GM12878 (cell line): ENCODE results near the gene BNIP3. TPM values are rescaled to one million over a fixed set of nuclear protein-coding genes. Genes with fewer than 3 reads are reported as not detected.

Experiments used
- ATAC-seq: fragments of 200-7000 bp; cut with Tn5 transposase; 3 replicates; pipeline ENCODE4 v1.9.1; 2020; ENCODE audit warnings: mild to moderate bottlenecking, moderate library complexity
- BruUV-seq: library from RNA; stranded (reverse); fragments of 400-500 nt; replicated peaks from 2 replicates; lab custom pipeline; 2021; lab: Mats Ljungman, UMichigan
- CTCF ChIA-PET: fragments of 300-600 bp; sonication (Branson Sonifier 250); formaldehyde crosslinking; extraction: SDS; loops from one replicate; lab custom pipeline; 2021; ENCODE audit warnings: inconsistent platforms; lab: Yijun Ruan, JAX
- POLR2A ChIA-PET: fragments of 350-600 bp; formaldehyde crosslinking; extraction: SDS; loops from one replicate; lab custom pipeline; 2021; ENCODE audit warnings: inconsistent platforms; lab: Charles Lee
- RAD21 ChIA-PET: fragments of 300-600 bp; sonication (Branson Sonifier 250); formaldehyde crosslinking; loops from one replicate; lab custom pipeline; 2023; ENCODE audit warnings: antibody characterized with exemption; ENCODE audit not compliant: unreplicated experiment; lab: Charles Lee
- SMC1A ChIA-PET: fragments of 300-600 bp; sonication (Branson Sonifier 250); formaldehyde crosslinking; loops from one replicate; lab custom pipeline; 2023; ENCODE audit not compliant: unreplicated experiment, uncharacterized antibody; lab: Charles Lee
- DNase-seq: peaks from one replicate; pipeline ENCODE4 v3.0.0-alpha.2; 2011; ENCODE audit warnings: low read depth, low spot score
- FAIRE-seq: peaks from 3 replicates; lab custom pipeline; 2011; peaks lifted over from hg19 to GRCh38; lab: Jason Lieb, UNC
- H2AFZ ChIP-seq: 2 replicates; pipeline ENCODE4 v1.6.0; 2011; ENCODE audit warnings: low read depth, low read length, control low read depth; ENCODE audit not compliant: control insufficient read depth
- H3K27ac ChIP-seq: 2 replicates; pipeline ENCODE4 v1.5.1; 2011; ENCODE audit warnings: control low read depth; ENCODE audit not compliant: control insufficient read depth, insufficient read depth
- H3K27me3 ChIP-seq, 2 experiments: replicated peaks in 1 of 2; 2 replicates each; pipeline versions ENCODE4 v1.6.0 to v1.6.1; 2011; ENCODE audit warnings: low read length in 1 of 2; ENCODE audit not compliant: control insufficient read depth in 2 of 2, insufficient read depth in 2 of 2
- H3K36me3 ChIP-seq, 2 experiments: 2 replicates each; pipeline ENCODE4 v1.5.1; 2011; ENCODE audit warnings: low read length in 1 of 2; ENCODE audit not compliant: control insufficient read depth in 2 of 2, insufficient read depth in 2 of 2
- H3K4me1 ChIP-seq: 2 replicates; pipeline ENCODE4 v1.6.1; 2011; ENCODE audit warnings: mild to moderate bottlenecking, low read length, moderate library complexity, mixed read lengths; ENCODE audit not compliant: control insufficient read depth, insufficient read depth
- H3K4me2 ChIP-seq: 2 replicates; pipeline ENCODE4 v1.6.0; 2011; ENCODE audit warnings: control low read depth; ENCODE audit not compliant: control insufficient read depth, insufficient read depth
- H3K4me3 ChIP-seq: fragments of 200-600 bp; sonication (generic); 2 replicates; pipeline ENCODE4 v1.5.1; 2016
- H3K79me2 ChIP-seq: 2 replicates; pipeline ENCODE4 v1.6.0; 2011; ENCODE audit warnings: low read length; ENCODE audit not compliant: control insufficient read depth, insufficient read depth
- H3K9ac ChIP-seq: 2 replicates; pipeline ENCODE4 v1.8.0; 2011; ENCODE audit warnings: low read length, control low read depth, mixed read lengths; ENCODE audit not compliant: control insufficient read depth, insufficient read depth
- H3K9me3 ChIP-seq: replicated peaks from 3 replicates; pipeline ENCODE4 v1.5.1; 2011; ENCODE audit warnings: mild to moderate bottlenecking, low read length; ENCODE audit not compliant: control insufficient read depth, insufficient read depth
- H4K20me1 ChIP-seq: 2 replicates; pipeline ENCODE4 v1.6.0; 2011; ENCODE audit not compliant: control insufficient read depth, insufficient read depth
- BRCA1 ChIP-seq: IDR thresholded peaks from 2 replicates; pipeline ENCODE4 v1.6.1; 2011; ENCODE audit warnings: low read depth, low read length, improper control_type of control experiment
- CBX5 ChIP-seq: sonication (generic); IDR thresholded peaks from 2 replicates; pipeline ENCODE4 v1.6.1; 2016; ENCODE audit warnings: low read depth, moderate library complexity, mild to moderate bottlenecking, inconsistent platforms
- EGR1 ChIP-seq, 2 experiments: IDR thresholded peaks; 1 replicate in 1 of 2; 2 replicates in 1 of 2; pipeline ENCODE4 v1.6.1; 2011 to 2012; ENCODE audit warnings: low read depth in 2 of 2, low read length in 2 of 2, borderline replicate concordance in 1 of 2, mild to moderate bottlenecking in 1 of 2, moderate library complexity in 1 of 2
- JUND ChIP-seq: IDR thresholded peaks from 2 replicates; pipeline ENCODE4 v1.6.1; 2012; ENCODE audit warnings: low read depth, mild to moderate bottlenecking, low read length, improper control_type of control experiment, moderate library complexity
- MEF2B ChIP-seq: fragments of 450-650 bp; IDR thresholded peaks from 2 replicates; pipeline ENCODE4 v1.6.1; 2018; ENCODE audit warnings: mild to moderate bottlenecking, moderate library complexity; ENCODE audit not compliant: partially characterized antibody, poor library complexity, severe bottlenecking
- RAD21 ChIP-seq: IDR thresholded peaks from 2 replicates; pipeline ENCODE4 v1.6.1; 2011; ENCODE audit warnings: mild to moderate bottlenecking, low read depth, low read length, moderate library complexity; ENCODE audit not compliant: insufficient read depth
- RELB ChIP-seq: fragments of 450-650 bp; IDR thresholded peaks from 2 replicates; pipeline ENCODE4 v1.6.1; 2017; ENCODE audit warnings: low read depth, mild to moderate bottlenecking, moderate library complexity
- SMAD1 ChIP-seq: fragments of 450-650 bp; IDR thresholded peaks from 2 replicates; pipeline ENCODE4 v1.6.1; 2018; ENCODE audit warnings: mild to moderate bottlenecking, low read depth; ENCODE audit not compliant: partially characterized antibody
- WGBS: methylation state at CpG from one replicate; pipeline ENCODE4 v1.1.6; 2016; ENCODE audit warnings: low lambda C conversion rate; ENCODE audit not compliant: insufficient replicate concordance, insufficient coverage; ENCODE audit errors: missing lambda C conversion rate; 5-methylcytosine and 5-hydroxymethylcytosine counted together
- in situ Hi-C: fragments of 300-500 bp; cut with MboI; formaldehyde crosslinking; loops from 9 replicates; pipeline ENCODE4 v1.14.3; 2018; ENCODE audit warnings: mixed read lengths
- intact Hi-C: fragments of 100-400 bp; cut with micrococcal nuclease; formaldehyde crosslinking; loops from one replicate; pipeline ENCODE4 v1.14.2; 2022; ENCODE audit not compliant: unreplicated experiment
- polyA plus RNA-seq, 11 experiments: library from polyadenylated mRNA; depleted of rRNA in 4 of 11; unstranded in 6 of 11; stranded (reverse) in 5 of 11; fragments of >200 nt; fragmentation: Nextera tagmentation in 4 of 11; fragmentation: Illumina TruSeq in 1 of 11; extraction: Ambion mirVana in 4 of 11; extraction: Trizol in 1 of 11; gene quantifications; 1 replicate in 1 of 11; 2 replicates in 10 of 11; pipeline versions ENCODE4 v1.2.1 to v1.2.3, GENCODE V29; 2011 to 2016; ENCODE audit warnings: inconsistent platforms in 2 of 11, missing spikeins in 2 of 11, low read depth in 1 of 11
- total RNA-seq, 4 experiments: library from RNA; depleted of rRNA in 3 of 4; stranded (reverse); fragments of >200 nt in 3 of 4; fragmentation: Illumina TruSeq in 1 of 4; extraction: Trizol in 1 of 4; gene quantifications; 2 replicates each; pipeline versions ENCODE4 v1.2.1 to v1.2.3, GENCODE V29; 2013 to 2021
- TF ChIP-seq, protein P1 (sequence below): IDR thresholded peaks from 2 replicates; pipeline ENCODE4 v1.6.1; 2011; ENCODE audit warnings: borderline replicate concordance, low read depth, mild to moderate bottlenecking, moderate library complexity, mixed read lengths, low read length; ENCODE audit not compliant: insufficient read depth; ENCODE audit errors: extremely low read length

BNIP3 gene
- total and polyA plus RNA-seq, 10 of the 15 experiments (the other 5 are each of a cell fraction or from before 2014, with no cell fraction given), result 7.7 to 122 (median 29.9) TPM

GRCh38 chr10:131925011-131925649 lies 56.6 kb downstream of the BNIP3 start:
- H3K36me3 ChIP-seq, result peaks cover 2 to 5% of the 10 kb centered on the region in 2 experiments; a peak in 3 of 4 replicates
- H4K20me1 ChIP-seq, result peaks cover 4% of the 10 kb centered on the region; the same call in 1 of the 2 replicates
- no peak overlapping the region for H2AFZ ChIP-seq
- TF ChIP-seq CBX5 (0 out of 2 replicates have a peak, but pooled peaks have one; percentile 40), RELB (0 out of 2 replicates have a peak, but pooled peaks have one; percentile 19), BRCA1 (no peak)
- ChIA-PET RAD21 (no interaction called here), CTCF (interaction anchor here (1.1 kb wide), 1 partner anchor 12 kb away, joined by 3 read pairs; no protein-coding TSS in a partner anchor), POLR2A (interaction anchor here (1.4 kb wide), 1 partner anchor 14 kb away, joined by 3 read pairs; no protein-coding TSS in a partner anchor), SMC1A (no interaction called here)
- peaks cover 75% of the 10 kb centered on the region for H3K79me2 ChIP-seq
- no peak overlapping the region for H3K9ac ChIP-seq
- BruUV-seq, result no TSS peak
- peaks cover 28% of the 10 kb centered on the region for H3K4me1 ChIP-seq
- no peak overlapping the region for H3K27ac ChIP-seq
- H3K4me3 ChIP-seq, result no peak overlapping the region
- H3K9me3 ChIP-seq, result peaks cover 7% of the 10 kb centered on the region
- ATAC-seq (no peak), DNase-seq (no peak), FAIRE-seq (no peak)
- intact Hi-C loops (no loop called here), in situ Hi-C loops (no loop called here)
- no peak overlapping the region for H3K4me2 ChIP-seq
- no peaks in the 10 kb centered on the region for H3K27me3 ChIP-seq

DNA sequence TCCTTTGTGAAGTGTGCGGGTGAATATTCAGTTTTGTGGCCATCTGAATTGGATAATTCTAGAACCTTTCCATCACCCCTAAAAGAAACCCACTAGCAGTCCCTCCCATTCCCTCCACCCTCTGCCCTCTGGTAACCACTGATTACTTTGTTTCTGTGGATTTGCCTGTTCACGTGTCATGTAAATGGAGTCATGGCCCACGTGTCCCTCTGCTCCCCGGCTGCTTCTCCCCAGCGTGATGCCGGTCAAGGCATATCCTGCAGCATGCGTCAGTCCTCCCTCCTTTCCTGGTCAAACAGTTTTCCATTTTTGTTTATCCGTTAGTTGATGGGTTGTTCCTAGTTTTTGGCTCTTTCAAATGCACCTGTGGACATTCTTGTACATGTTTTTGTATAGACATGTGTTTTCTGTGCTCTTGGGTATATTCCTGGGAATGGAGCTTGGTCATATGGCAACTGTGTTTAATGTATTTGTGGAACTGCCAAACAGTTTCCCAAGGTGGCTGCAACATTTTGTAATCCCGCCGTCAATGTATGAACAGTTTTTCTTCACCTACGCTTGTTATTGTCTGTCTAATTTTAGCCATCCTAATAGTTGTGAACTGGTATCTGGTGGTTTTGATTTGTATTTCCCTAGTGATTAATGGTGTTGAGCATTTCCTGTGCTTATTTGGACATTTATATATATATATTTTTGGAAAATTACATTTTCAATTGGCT lies 58.5 kb downstream of the BNIP3 start:
- intact Hi-C loops, result no loop called here
- ATAC-seq (no peak), FAIRE-seq (no peak), DNase-seq (no peak)
- Histone ChIP-seq H3K36me3 (peaks cover 0 to 3% of the 10 kb centered on the region in 2 experiments; a peak in 1 of 4 replicates), H3K79me2 (peaks cover 61% of the 10 kb centered on the region), H3K27ac (no peak overlapping the region), H4K20me1 (peaks cover 4% of the 10 kb centered on the region; the same call in 1 of the 2 replicates), H3K4me1 (peaks cover 12% of the 10 kb centered on the region), H3K27me3 (no peaks in the 10 kb centered on the region), H3K4me3 (no peak overlapping the region), H3K9ac (no peak overlapping the region), H3K9me3 (peaks cover 7% of the 10 kb centered on the region), H3K4me2 (no peak overlapping the region), H2AFZ (no peak overlapping the region)
- WGBS, result 96% methylated on average over 11 of the region's 11 CpGs
- ChIA-PET RAD21 (no interaction called here), CTCF (no interaction called here), SMC1A (no interaction called here), POLR2A (no interaction called here)
- in situ Hi-C loops, result no loop called here
- no TSS peak for BruUV-seq
- no peak for TF ChIP-seq EGR1 (IDR thresholded peaks at IDR 0.05; ENCODE audit: borderline replicate concordance in 1 of 2, low read depth in 2 of 2, low read length in 2 of 2)
- no peak for TF ChIP-seq JUND
- TF ChIP-seq, protein P1, sequence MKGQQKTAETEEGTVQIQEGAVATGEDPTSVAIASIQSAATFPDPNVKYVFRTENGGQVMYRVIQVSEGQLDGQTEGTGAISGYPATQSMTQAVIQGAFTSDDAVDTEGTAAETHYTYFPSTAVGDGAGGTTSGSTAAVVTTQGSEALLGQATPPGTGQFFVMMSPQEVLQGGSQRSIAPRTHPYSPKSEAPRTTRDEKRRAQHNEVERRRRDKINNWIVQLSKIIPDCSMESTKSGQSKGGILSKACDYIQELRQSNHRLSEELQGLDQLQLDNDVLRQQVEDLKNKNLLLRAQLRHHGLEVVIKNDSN, result no peak
- TF ChIP-seq MEF2B, result no peak
- no peak for TF ChIP-seq RAD21
- no peak for TF ChIP-seq SMAD1
